WTC11 (cell line): Measurements from ENCODE around the gene GPR158. TPM values are rescaled to one million over a fixed set of nuclear protein-coding genes. Genes with fewer than 3 reads are reported as not detected.

Source experiments
- ATAC-seq: fragments of 200-7000 bp; cut with Tn5 transposase; 2 replicates; pipeline ENCODE4 v1.10.0; 2021; ENCODE audit warnings: mild to moderate bottlenecking, moderate library complexity
- CTCF ChIA-PET: fragments of 300-600 bp; sonication (Branson Sonifier 250); formaldehyde crosslinking; loops from one replicate; lab custom pipeline; 2021; ENCODE audit warnings: antibody characterized with exemption; lab: Charles Lee
- POLR2A ChIA-PET: fragments of 350-600 bp; sonication (Branson Sonifier 250); formaldehyde crosslinking; loops from one replicate; lab custom pipeline; 2021; ENCODE audit warnings: antibody characterized with exemption; lab: Charles Lee
- DNase-seq: peaks from one replicate; pipeline ENCODE4 v3.0.0; 2021; ENCODE audit warnings: low spot score
- H3K27ac Mint-ChIP-seq: 2 replicates; pipeline ENCODE4 v1.8.0; 2021; ENCODE audit warnings: mixed read lengths
- H3K27me3 Mint-ChIP-seq: 2 replicates; pipeline ENCODE4 v1.8.0; 2021; ENCODE audit warnings: low read depth, mild to moderate bottlenecking, moderate library complexity, mixed read lengths
- H3K36me3 Mint-ChIP-seq: 2 replicates; pipeline ENCODE4 v1.8.0; 2021; ENCODE audit warnings: mixed read lengths
- H3K4me1 Mint-ChIP-seq: 2 replicates; pipeline ENCODE4 v1.8.0; 2022; ENCODE audit warnings: mixed read lengths
- H3K4me3 Mint-ChIP-seq: 2 replicates; pipeline ENCODE4 v1.8.0; 2021; ENCODE audit warnings: mild to moderate bottlenecking, moderate library complexity, mixed read lengths
- H3K9me3 Mint-ChIP-seq: 2 replicates; pipeline ENCODE4 v1.8.0; 2021; ENCODE audit warnings: mixed read lengths
- AR ChIP-seq: fragments of 250-450 bp; sonication (Bioruptor Pico); IDR thresholded peaks from 2 replicates; pipeline ENCODE4 v1.9.0; 2021; ENCODE audit warnings: mild to moderate bottlenecking
- ATF2 ChIP-seq: sonication (generic); formaldehyde crosslinking; IDR thresholded peaks from 2 replicates; pipeline ENCODE4 v1.8.1; 2022; ENCODE audit warnings: low read depth, missing genetic modification reagents, borderline replicate concordance
- CREB1 ChIP-seq: sonication (generic); formaldehyde crosslinking; IDR thresholded peaks from 2 replicates; pipeline ENCODE4 v1.8.0; 2023; ENCODE audit warnings: mild to moderate bottlenecking, missing genetic modification reagents
- CTCF ChIP-seq: fragments of 200-600 bp; IDR thresholded peaks from 2 replicates; pipeline ENCODE4 v1.8.0; 2022; ENCODE audit warnings: antibody characterized with exemption
- ELF4 ChIP-seq: sonication (generic); formaldehyde crosslinking; IDR thresholded peaks from 2 replicates; pipeline ENCODE4 v1.8.1; 2022; ENCODE audit warnings: low read depth, mild to moderate bottlenecking, moderate library complexity, missing genetic modification reagents
- ETV6 ChIP-seq: sonication (generic); formaldehyde crosslinking; IDR thresholded peaks from 2 replicates; pipeline ENCODE4 v1.8.1; 2022; ENCODE audit warnings: mild to moderate bottlenecking, missing genetic modification reagents
- FOXJ3 ChIP-seq: sonication (generic); formaldehyde crosslinking; IDR thresholded peaks from 2 replicates; pipeline ENCODE4 v1.9.0; 2021; ENCODE audit warnings: missing genetic modification reagents, mild to moderate bottlenecking, borderline replicate concordance
- GTF2I ChIP-seq: fragments of 250-450 bp; sonication (Bioruptor Pico); conservative IDR thresholded peaks from 2 replicates; pipeline ENCODE4 v1.4.0; 2021; ENCODE audit warnings: mild to moderate bottlenecking
- IRF2 ChIP-seq: sonication (generic); formaldehyde crosslinking; IDR thresholded peaks from 2 replicates; pipeline ENCODE4 v1.8.0; 2022; ENCODE audit warnings: low read depth, missing genetic modification reagents, borderline replicate concordance
- KAT7 ChIP-seq: sonication (generic); formaldehyde crosslinking; IDR thresholded peaks from 2 replicates; pipeline ENCODE4 v1.8.1; 2023; ENCODE audit warnings: missing genetic modification reagents, mild to moderate bottlenecking, borderline replicate concordance
- NFATC4 ChIP-seq: fragments of 250-450 bp; sonication (Bioruptor Pico); IDR thresholded peaks from 2 replicates; pipeline ENCODE4 v1.9.0; 2021; ENCODE audit warnings: mild to moderate bottlenecking
- NFE2L1 ChIP-seq: sonication (generic); formaldehyde crosslinking; IDR thresholded peaks from 2 replicates; pipeline ENCODE4 v1.8.1; 2023; ENCODE audit warnings: missing genetic modification reagents
- NR2C2 ChIP-seq: sonication (generic); formaldehyde crosslinking; IDR thresholded peaks from 2 replicates; pipeline ENCODE4 v1.8.0; 2022; ENCODE audit warnings: mild to moderate bottlenecking, missing genetic modification reagents
- OVOL2 ChIP-seq: fragments of 250-450 bp; sonication (Bioruptor Pico); IDR thresholded peaks from 2 replicates; pipeline ENCODE4 v1.9.0; 2021; ENCODE audit warnings: mild to moderate bottlenecking, borderline replicate concordance
- SMAD4 ChIP-seq: sonication (generic); formaldehyde crosslinking; IDR thresholded peaks from 2 replicates; pipeline ENCODE4 v1.8.0; 2022; ENCODE audit warnings: mild to moderate bottlenecking, missing genetic modification reagents
- SOX15 ChIP-seq: fragments of 250-450 bp; sonication (Bioruptor Pico); IDR thresholded peaks from 2 replicates; pipeline ENCODE4 v1.9.0; 2021; ENCODE audit warnings: mild to moderate bottlenecking
- SP1 ChIP-seq: sonication (generic); formaldehyde crosslinking; conservative IDR thresholded peaks from 2 replicates; pipeline ENCODE4 v1.8.1; 2022; ENCODE audit warnings: missing genetic modification reagents
- ZMAT4 ChIP-seq: fragments of 250-450 bp; sonication (Bioruptor Pico); IDR thresholded peaks from 2 replicates; pipeline ENCODE4 v1.9.0; 2021; ENCODE audit warnings: mild to moderate bottlenecking
- ZNF219 ChIP-seq: sonication (generic); formaldehyde crosslinking; IDR thresholded peaks from 2 replicates; pipeline ENCODE4 v1.8.0; 2023; ENCODE audit warnings: missing genetic modification reagents, mild to moderate bottlenecking, borderline replicate concordance
- ZNF317 ChIP-seq: sonication (generic); formaldehyde crosslinking; IDR thresholded peaks from 2 replicates; pipeline ENCODE4 v1.8.1; 2023; ENCODE audit warnings: low read depth, mild to moderate bottlenecking, moderate library complexity, missing genetic modification reagents, borderline replicate concordance
- ZNF425 ChIP-seq: fragments of 250-450 bp; sonication (Bioruptor Pico); conservative IDR thresholded peaks from 2 replicates; pipeline ENCODE4 v1.9.0; 2021; ENCODE audit warnings: mild to moderate bottlenecking
- total RNA-seq: library from RNA; stranded (reverse); gene quantifications from 3 replicates; pipeline ENCODE4 v1.2.3, GENCODE V29; 2021

The GPR158 gene
- total RNA-seq, 1 experiment from 2014 or later, result 0.63 TPM

GRCh38 chr10:25280076-25280475 lies 105.3 kb downstream of the GPR158 start (continued):
- TF ChIP-seq ZNF219 (CRISPR knock-in tag) (no peak), ATF2 (no peak), SP1 (no peak), ELF4 (CRISPR knock-in tag) (no peak), ZMAT4 (CRISPR knock-in tag) (no peak), KAT7 (CRISPR knock-in tag) (no peak)

- no peak for ATAC-seq
These were observed 105.8 kb downstream of the GPR158 start for GRCh38 chr10:25280573-25280972.

GRCh38 chr10:25285809-25286208 lies 111.0 kb downstream of the GPR158 start:
- Mint-ChIP-seq H3K27ac (no peak overlapping the region), H3K36me3 (peaks cover 16% of the 10 kb centered on the region), H3K9me3 (peaks cover 36% of the 10 kb centered on the region), H3K4me1 (no peaks in the 10 kb centered on the region), H3K27me3 (no peaks in the 10 kb centered on the region), H3K4me3 (no peak overlapping the region)
- no peak for ATAC-seq
- ChIA-PET CTCF (no interaction called here), POLR2A (no interaction called here)
- TF ChIP-seq SMAD4, result no peak
- no peak for TF ChIP-seq GTF2I (CRISPR knock-in tag)
- TF ChIP-seq SOX15, result no peak
- no peak for TF ChIP-seq SP1
- TF ChIP-seq ZNF317 (CRISPR knock-in tag), result peak; percentile 94
- no peak for TF ChIP-seq CTCF
- TF ChIP-seq CREB1 (CRISPR knock-in tag), result no peak
- no peak for DNase-seq

More at GRCh38 chr10:25280573-25280972, 105.8 kb downstream of the GPR158 start:
- TF ChIP-seq ETV6 (CRISPR knock-in tag) (no peak), IRF2 (CRISPR knock-in tag) (no peak)
- TF ChIP-seq, all 79 proteins: peak for 0
- Mint-ChIP-seq H3K27me3 (no peaks in the 10 kb centered on the region), H3K36me3 (peaks cover 18% of the 10 kb centered on the region), H3K27ac (no peak overlapping the region), H3K4me1 (no peaks in the 10 kb centered on the region), H3K9me3 (peaks cover 30% of the 10 kb centered on the region), H3K4me3 (no peak overlapping the region)
- CTCF ChIA-PET, result no interaction called here
- POLR2A ChIA-PET, result no interaction called here
- no peak for DNase-seq

- ChIA-PET POLR2A (no interaction called here), CTCF (no interaction called here)
- Mint-ChIP-seq H3K9me3 (peaks cover 36% of the 10 kb centered on the region), H3K27ac (no peak overlapping the region), H3K4me3 (no peak overlapping the region), H3K4me1 (no peaks in the 10 kb centered on the region), H3K27me3 (no peaks in the 10 kb centered on the region), H3K36me3 (peaks cover 16% of the 10 kb centered on the region)
- DNase-seq (no peak), ATAC-seq (no peak)
- TF ChIP-seq OVOL2 (CRISPR knock-in tag), result no peak
- no peak for TF ChIP-seq NR2C2 (CRISPR knock-in tag)
- no peak for TF ChIP-seq NFE2L1
- no peak for TF ChIP-seq AR (CRISPR knock-in tag)
- TF ChIP-seq FOXJ3 (CRISPR knock-in tag), result no peak
- no peak for TF ChIP-seq ELF4 (CRISPR knock-in tag)
- TF ChIP-seq NFATC4 (CRISPR knock-in tag), result no peak
- no peak for TF ChIP-seq ZNF425 (CRISPR knock-in tag)
These were observed 113.4 kb downstream of the GPR158 start for GRCh38 chr10:25288181-25288580.
